ENCODE measurements around the gene GATAD2B. TPM values are rescaled to one million over a fixed set of nuclear protein-coding genes. Genes with fewer than 3 reads are reported as not detected.

The GATAD2B gene
- total and polyA plus RNA-seq, 2 of the 4 experiments (the other 2 are of a cell fraction), result 3.8 to 6.2 TPM

DNA sequence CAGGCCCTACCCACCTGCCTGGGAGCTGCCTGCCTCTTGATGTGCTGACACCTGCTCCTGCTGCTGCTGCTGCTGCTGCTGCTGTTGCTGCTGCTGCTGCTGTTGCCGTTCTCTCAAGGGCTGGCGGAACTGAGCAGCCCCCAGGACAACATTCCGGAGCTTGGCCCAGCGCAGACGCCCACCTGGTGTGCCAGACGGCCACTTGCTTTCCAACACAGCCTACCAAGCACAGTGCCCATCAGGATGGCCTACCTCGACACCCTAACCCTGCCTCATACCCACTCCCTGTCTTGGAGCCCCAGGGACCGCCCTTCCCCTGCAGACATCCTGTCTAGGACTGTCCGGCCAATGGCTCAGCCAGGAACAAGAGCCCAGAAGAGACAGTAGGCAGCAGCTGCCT lies 12.0 kb upstream of the GATAD2B start:
- no peak overlapping the region for H3K27ac ChIP-seq (ENCODE audit: insufficient read depth, low read length)
- no peak overlapping the region for H4K91ac ChIP-seq (ENCODE audit: insufficient read depth, low read depth, low read length)
- peaks cover 74% of the 10 kb centered on the region for H3K36me3 ChIP-seq (ENCODE audit: control insufficient read depth, insufficient read depth, low read length)
- no peak overlapping the region for H3K4me3 ChIP-seq (ENCODE audit: insufficient read depth, low read depth, low read length)
- no peak overlapping the region for H3K14ac ChIP-seq (replicated peaks; ENCODE audit: low read depth, low read length)
- no peaks in the 10 kb centered on the region for H4K20me1 ChIP-seq (ENCODE audit: insufficient read depth, low read length)
- H3K23ac ChIP-seq (ENCODE audit: low read depth, low read length), result no peak overlapping the region
- dilution Hi-C loops (cut with HindIII; ENCODE audit: low sequenced_read_pairs, unreplicated experiment), result no loop called here
- POLR2A ChIA-PET (ENCODE audit: unreplicated experiment), result interaction anchor here (0.6 kb wide), 1 partner anchor 151 kb away, joined by 3 read pairs; no protein-coding TSS in a partner anchor
- H2AK5ac ChIP-seq (ENCODE audit: low read depth, low read length), result no peak overlapping the region
- H3K18ac ChIP-seq (ENCODE audit: low read depth, low read length), result no peak overlapping the region
- H3K9me1 ChIP-seq (ENCODE audit: insufficient read depth, low read length), result peaks cover 3% of the 10 kb centered on the region; the same call in 1 of the 2 replicates
- ATAC-seq (ENCODE audit: low read depth) (no peak), DNase-seq (no peak)
- no peaks in the 10 kb centered on the region for H3K9me3 ChIP-seq (ENCODE audit: control insufficient read depth, insufficient read depth, low read length)
- no peaks in the 10 kb centered on the region for H3K4me1 ChIP-seq (ENCODE audit: control insufficient read depth, insufficient read depth, low read length)
- BruUV-seq (replicated peaks), result no TSS peak
- intact Hi-C loops (cut with micrococcal nuclease), result no loop called here
- H4K8ac ChIP-seq (ENCODE audit: low read depth in 2 of 2, low read length in 2 of 2), result no peak overlapping the region
- H3K9ac ChIP-seq (ENCODE audit: low read depth, low read length), result no peak overlapping the region
- no peak overlapping the region for H3K56ac ChIP-seq (ENCODE audit: extremely low read depth, insufficient read depth, low read length)
- H2BK120ac ChIP-seq (ENCODE audit: low read depth, low read length), result no peak overlapping the region
- 92% methylated on average over 7 of the region's 9 CpGs; no CpG with 5 or more reads in 1 of the 2 experiments for WGBS, 2 experiments (ENCODE audit: extremely low coverage in 2 of 2, insufficient read length in 1 of 2)
- H4K5ac ChIP-seq (ENCODE audit: low read depth, low read length), result no peak overlapping the region
- H3K4me2 ChIP-seq (ENCODE audit: low read depth, low read length), result no peak overlapping the region
- no peak overlapping the region for H2AK9ac ChIP-seq (replicated peaks; ENCODE audit: low read depth, low read length, poor library complexity)
- H3K4ac ChIP-seq (ENCODE audit: low read depth, low read length), result no peak overlapping the region
- no peak overlapping the region for H2BK20ac ChIP-seq (ENCODE audit: low read depth, low read length)
- no peak overlapping the region for H2BK15ac ChIP-seq (ENCODE audit: low read depth, low read length)
- CTCF ChIA-PET, result no interaction called here
- H3K79me1 ChIP-seq (ENCODE audit: low read depth in 1 of 2, low read length in 2 of 2), result peaks cover 0 to 5% of the 10 kb centered on the region in 2 experiments; a peak in 2 of 4 replicates
- in situ Hi-C loops (cut with MboI; ENCODE audit: low sequenced_read_pairs), result no loop called here
- H2AFZ ChIP-seq (replicated peaks; ENCODE audit: low read length, poor library complexity), result peak overlapping the region; percentile 14
- H2BK5ac ChIP-seq (ENCODE audit: low read depth, low read length, poor library complexity, severe bottlenecking), result no peak overlapping the region
- no peak for TF ChIP-seq RFX5 (IDR thresholded peaks at IDR 0.05; ENCODE audit: low read depth, low read length)
- TF ChIP-seq, protein P1, sequence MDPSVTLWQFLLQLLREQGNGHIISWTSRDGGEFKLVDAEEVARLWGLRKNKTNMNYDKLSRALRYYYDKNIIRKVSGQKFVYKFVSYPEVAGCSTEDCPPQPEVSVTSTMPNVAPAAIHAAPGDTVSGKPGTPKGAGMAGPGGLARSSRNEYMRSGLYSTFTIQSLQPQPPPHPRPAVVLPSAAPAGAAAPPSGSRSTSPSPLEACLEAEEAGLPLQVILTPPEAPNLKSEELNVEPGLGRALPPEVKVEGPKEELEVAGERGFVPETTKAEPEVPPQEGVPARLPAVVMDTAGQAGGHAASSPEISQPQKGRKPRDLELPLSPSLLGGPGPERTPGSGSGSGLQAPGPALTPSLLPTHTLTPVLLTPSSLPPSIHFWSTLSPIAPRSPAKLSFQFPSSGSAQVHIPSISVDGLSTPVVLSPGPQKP (IDR thresholded peaks at IDR 0.05; ENCODE audit: borderline replicate concordance, low read depth, low read length), result no peak
- TF ChIP-seq NFE2L2 (IDR thresholded peaks at IDR 0.05; ENCODE audit: low read depth, low read length), result no peak
- TF ChIP-seq MXI1 (IDR thresholded peaks at IDR 0.05; ENCODE audit: borderline replicate concordance, low read depth, low read length), result no peak
- TF ChIP-seq CEBPB (IDR thresholded peaks at IDR 0.05; ENCODE audit: low read depth, low read length), result no peak
- TF ChIP-seq, protein P2, sequence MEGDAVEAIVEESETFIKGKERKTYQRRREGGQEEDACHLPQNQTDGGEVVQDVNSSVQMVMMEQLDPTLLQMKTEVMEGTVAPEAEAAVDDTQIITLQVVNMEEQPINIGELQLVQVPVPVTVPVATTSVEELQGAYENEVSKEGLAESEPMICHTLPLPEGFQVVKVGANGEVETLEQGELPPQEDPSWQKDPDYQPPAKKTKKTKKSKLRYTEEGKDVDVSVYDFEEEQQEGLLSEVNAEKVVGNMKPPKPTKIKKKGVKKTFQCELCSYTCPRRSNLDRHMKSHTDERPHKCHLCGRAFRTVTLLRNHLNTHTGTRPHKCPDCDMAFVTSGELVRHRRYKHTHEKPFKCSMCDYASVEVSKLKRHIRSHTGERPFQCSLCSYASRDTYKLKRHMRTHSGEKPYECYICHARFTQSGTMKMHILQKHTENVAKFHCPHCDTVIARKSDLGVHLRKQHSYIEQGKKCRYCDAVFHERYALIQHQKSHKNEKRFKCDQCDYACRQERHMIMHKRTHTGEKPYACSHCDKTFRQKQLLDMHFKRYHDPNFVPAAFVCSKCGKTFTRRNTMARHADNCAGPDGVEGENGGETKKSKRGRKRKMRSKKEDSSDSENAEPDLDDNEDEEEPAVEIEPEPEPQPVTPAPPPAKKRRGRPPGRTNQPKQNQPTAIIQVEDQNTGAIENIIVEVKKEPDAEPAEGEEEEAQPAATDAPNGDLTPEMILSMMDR (conservative IDR thresholded peaks at IDR 0.05; ENCODE audit: low read depth, low read length), result no peak
- no peak for TF ChIP-seq SMC3 (IDR thresholded peaks at IDR 0.05; ENCODE audit: low read depth, low read length)
- no peak for TF ChIP-seq POLR2A (IDR thresholded peaks at IDR 0.05; ENCODE audit: low read depth, low read length)
- TF ChIP-seq CHD1 (IDR thresholded peaks at IDR 0.05; ENCODE audit: low read depth, low read length), result no peak
- TF ChIP-seq, protein P3, sequence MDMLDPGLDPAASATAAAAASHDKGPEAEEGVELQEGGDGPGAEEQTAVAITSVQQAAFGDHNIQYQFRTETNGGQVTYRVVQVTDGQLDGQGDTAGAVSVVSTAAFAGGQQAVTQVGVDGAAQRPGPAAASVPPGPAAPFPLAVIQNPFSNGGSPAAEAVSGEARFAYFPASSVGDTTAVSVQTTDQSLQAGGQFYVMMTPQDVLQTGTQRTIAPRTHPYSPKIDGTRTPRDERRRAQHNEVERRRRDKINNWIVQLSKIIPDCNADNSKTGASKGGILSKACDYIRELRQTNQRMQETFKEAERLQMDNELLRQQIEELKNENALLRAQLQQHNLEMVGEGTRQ (IDR thresholded peaks at IDR 0.05; ENCODE audit: low read depth, low read length), result no peak
- TF ChIP-seq FOS (IDR thresholded peaks at IDR 0.05; ENCODE audit: low read depth, low read length), result no peak
- no peak for TF ChIP-seq MAFK (IDR thresholded peaks at IDR 0.05; ENCODE audit: low read depth, low read length)
- TF ChIP-seq RAD21 (IDR thresholded peaks at IDR 0.05; ENCODE audit: low read length), result no peak
- no peak for TF ChIP-seq BHLHE40 (IDR thresholded peaks at IDR 0.05; ENCODE audit: low read depth, low read length)
- TF ChIP-seq RCOR1 (IDR thresholded peaks at IDR 0.05; ENCODE audit: insufficient replicate concordance, low read length), result no peak
- no peaks in the 10 kb centered on the region for H3K27me3 ChIP-seq (ENCODE audit: control insufficient read depth, insufficient read depth, low read length)
